DOHH2 (cell line): Measurements from ENCODE around the gene TRPM1.

ENCODE experiments used
- CTCF ChIP-seq: fragments of 200-600 bp; sonication (generic); IDR thresholded peaks from one replicate; pipeline ENCODE4 v1.5.1; 2014; ENCODE audit warnings: antibody characterized with exemption, mild to moderate bottlenecking, low read depth, low read length; ENCODE audit not compliant: poor library complexity, severe bottlenecking
- EZH2phosphoT487 ChIP-seq: fragments of 200-600 bp; sonication (generic); IDR thresholded peaks from 2 replicates; pipeline ENCODE4 v1.6.1; 2017; ENCODE audit warnings: borderline replicate concordance, mild to moderate bottlenecking, antibody characterized with exemption, low read length, moderate library complexity, mixed read lengths

GRCh38 chr15:31031471-31032067 lies 70.0 kb downstream of the TRPM1 start:
- TF ChIP-seq CTCF (no peak), EZH2phosphoT487 (no peak)
